ENCODE data around the gene HOXC11. TPM values are rescaled to one million over a fixed set of nuclear protein-coding genes. Genes with fewer than 3 reads are reported as not detected.

The HOXC11 gene
- total RNA-seq, 1 experiment from 2014 or later = 5.7 TPM

DNA sequence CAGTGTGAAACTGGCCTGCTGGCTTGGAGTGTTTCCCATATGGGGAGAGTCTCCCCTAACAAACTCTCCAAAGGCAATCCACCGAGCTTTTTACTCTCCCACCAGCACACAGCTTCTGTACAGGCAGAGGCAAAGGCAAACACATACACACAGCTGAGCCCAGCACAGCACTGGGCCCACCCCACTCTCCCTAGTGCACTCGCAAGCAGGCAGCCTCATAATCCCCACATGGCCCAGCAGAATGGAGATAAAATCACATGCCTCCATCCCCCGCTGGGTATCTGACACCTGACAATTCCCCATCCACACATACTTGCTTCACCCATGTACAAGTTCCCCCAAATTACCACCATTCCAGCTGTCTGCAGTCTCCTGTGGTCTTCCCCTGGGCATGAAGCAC is 14.8 kb upstream of the HOXC11 start:
- Histone ChIP-seq H3K36me3 (ENCODE audit: insufficient read depth, low read length, poor library complexity, severe bottlenecking) (no peaks in the 10 kb centered on the region), H3K27me3 (replicated peaks; ENCODE audit: insufficient read depth, low read depth, low read length, poor library complexity) (peaks cover 6% of the 10 kb centered on the region), H3K27ac (ENCODE audit: low read depth, low read length, poor library complexity, severe bottlenecking) (no peak overlapping the region), H3K9me3 (ENCODE audit: low read depth, low read length, poor library complexity, severe bottlenecking) (no peaks in the 10 kb centered on the region), H3K4me1 (ENCODE audit: insufficient read depth, low read length, poor library complexity, severe bottlenecking) (peaks cover 3% of the 10 kb centered on the region), H3K4me3 (ENCODE audit: low read depth, low read length, poor library complexity, severe bottlenecking) (no peak overlapping the region)
- no peak for DNase-seq (ENCODE audit: low spot score)
- CTCF ChIA-PET = interaction anchor here (0.7 kb wide), 1 partner anchor 27 kb away, joined by 3 read pairs; the partner anchor contains the start of gene HOXC10
- no TSS peak for BruUV-seq (replicated peaks)
- POLR2A ChIA-PET (ENCODE audit: low non-redundant PET) = no interaction called here
- intact Hi-C loops (cut with micrococcal nuclease; ENCODE audit: unreplicated experiment) = no loop called here
- TF ChIP-seq CTCF (conservative IDR thresholded peaks at IDR 0.05; ENCODE audit: low read depth, low read length) (no peak), EZH2 (IDR thresholded peaks at IDR 0.05; ENCODE audit: borderline replicate concordance, low read depth, low read length, poor library complexity, severe bottlenecking) (no peak)

DNA sequence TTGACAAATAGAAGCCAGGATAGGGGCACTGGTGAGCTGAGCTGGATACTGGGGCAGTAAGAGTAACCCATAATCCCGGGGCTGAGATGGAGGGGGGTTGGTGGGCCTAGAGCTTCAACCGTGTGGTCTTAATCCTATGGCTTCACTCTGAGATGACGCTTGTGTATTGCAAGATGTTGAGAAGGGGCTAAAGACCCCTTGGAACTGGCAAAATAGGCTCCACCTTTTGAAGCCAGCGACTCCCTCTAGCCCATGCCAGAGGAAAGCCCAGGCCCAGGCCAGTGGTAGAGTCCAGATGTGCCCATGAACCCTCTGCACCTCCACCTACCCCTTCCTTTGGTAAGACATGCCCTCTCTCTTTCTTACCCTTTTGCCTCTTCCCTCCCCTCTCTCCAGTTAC is 13.6 kb upstream of the HOXC11 start:
- ChIA-PET CTCF (no interaction called here), POLR2A (ENCODE audit: low non-redundant PET) (no interaction called here)
- Histone ChIP-seq H3K9me3 (ENCODE audit: low read depth, low read length, poor library complexity, severe bottlenecking) (no peaks in the 10 kb centered on the region), H3K27ac (ENCODE audit: low read depth, low read length, poor library complexity, severe bottlenecking) (no peak overlapping the region), H3K36me3 (ENCODE audit: insufficient read depth, low read length, poor library complexity, severe bottlenecking) (no peaks in the 10 kb centered on the region), H3K4me1 (ENCODE audit: insufficient read depth, low read length, poor library complexity, severe bottlenecking) (peaks cover 3% of the 10 kb centered on the region), H3K4me3 (ENCODE audit: low read depth, low read length, poor library complexity, severe bottlenecking) (no peak overlapping the region), H3K27me3 (replicated peaks; ENCODE audit: insufficient read depth, low read depth, low read length, poor library complexity) (peaks cover 6% of the 10 kb centered on the region)
- DNase-seq (ENCODE audit: low spot score) = no peak
- BruUV-seq (replicated peaks) = no TSS peak
- intact Hi-C loops (cut with micrococcal nuclease; ENCODE audit: unreplicated experiment) = no loop called here
- no peak for TF ChIP-seq CTCF (conservative IDR thresholded peaks at IDR 0.05; ENCODE audit: low read depth, low read length)
- TF ChIP-seq EZH2 (IDR thresholded peaks at IDR 0.05; ENCODE audit: borderline replicate concordance, low read depth, low read length, poor library complexity, severe bottlenecking) = no peak

DNA sequence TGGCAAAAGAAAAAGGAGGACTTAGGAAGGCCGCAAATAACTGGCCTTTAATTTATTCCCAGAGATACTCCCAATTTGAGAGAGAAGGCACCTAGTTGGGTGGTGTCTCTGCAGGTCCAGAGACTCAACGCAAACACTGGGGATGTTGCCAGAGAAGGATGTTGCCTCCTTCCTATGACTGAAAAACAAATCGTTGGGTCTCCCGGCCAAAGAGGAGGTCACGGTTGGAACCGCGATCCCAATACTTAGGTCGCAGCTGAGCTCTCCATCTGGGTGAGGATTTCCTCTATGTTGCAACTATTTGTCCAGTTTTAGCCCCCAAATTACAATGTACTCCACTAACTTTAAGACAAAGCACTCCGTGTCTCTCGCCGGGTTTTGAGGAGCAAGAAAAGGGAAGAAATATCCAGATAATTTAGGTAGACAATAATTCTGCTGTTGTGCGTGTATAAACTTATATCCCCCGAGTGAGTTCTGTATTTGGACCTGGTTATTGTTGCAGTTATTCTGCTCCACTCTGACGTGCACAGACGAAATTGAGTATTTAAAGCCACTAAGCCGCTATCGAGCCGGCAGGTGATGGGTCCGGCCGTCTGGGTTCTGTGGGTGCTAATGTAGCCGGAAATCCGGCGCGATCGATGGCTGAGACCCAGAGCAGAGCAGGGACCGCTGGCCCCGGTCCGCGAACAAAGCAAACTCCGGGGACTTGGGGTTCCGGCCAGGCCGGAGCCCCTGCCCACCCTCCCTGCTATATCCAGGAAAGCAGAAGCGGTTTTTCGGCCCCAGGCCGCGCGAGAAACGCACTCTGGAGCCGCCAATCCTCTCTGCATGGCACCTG is 12.5 kb upstream of the HOXC11 start:
- Histone ChIP-seq H3K4me3 (ENCODE audit: low read depth, low read length, poor library complexity, severe bottlenecking) (no peak overlapping the region), H3K36me3 (ENCODE audit: insufficient read depth, low read length, poor library complexity, severe bottlenecking) (no peaks in the 10 kb centered on the region), H3K27me3 (replicated peaks; ENCODE audit: insufficient read depth, low read depth, low read length, poor library complexity) (peaks cover 4% of the 10 kb centered on the region), H3K4me1 (ENCODE audit: insufficient read depth, low read length, poor library complexity, severe bottlenecking) (peaks cover 6% of the 10 kb centered on the region), H3K27ac (ENCODE audit: low read depth, low read length, poor library complexity, severe bottlenecking) (no peak overlapping the region), H3K9me3 (ENCODE audit: low read depth, low read length, poor library complexity, severe bottlenecking) (no peaks in the 10 kb centered on the region)
- ChIA-PET CTCF (no interaction called here), POLR2A (ENCODE audit: low non-redundant PET) (no interaction called here)
- no TSS peak for BruUV-seq (replicated peaks)
- no peak for TF ChIP-seq CTCF (conservative IDR thresholded peaks at IDR 0.05; ENCODE audit: low read depth, low read length)
- no peak for TF ChIP-seq EZH2 (IDR thresholded peaks at IDR 0.05; ENCODE audit: borderline replicate concordance, low read depth, low read length, poor library complexity, severe bottlenecking)
- DNase-seq (ENCODE audit: low spot score) = no peak
- intact Hi-C loops (cut with micrococcal nuclease; ENCODE audit: unreplicated experiment) = no loop called here
